ENCODE results near the gene FNIP1. TPM values are rescaled to one million over a fixed set of nuclear protein-coding genes. Genes with fewer than 3 reads are reported as not detected.

The FNIP1 gene
- total and polyA plus RNA-seq, 2 experiments from 2014 or later: 8.2 to 27.9 TPM

- Mint-ChIP-seq H3K4me1 (no peaks in the 10 kb centered on the region), H3K4me3 (no peak overlapping the region), H3K36me3 (ENCODE audit: low read depth) (peaks cover 21% of the 10 kb centered on the region), H3K9me3 (peaks cover under 1% of the 10 kb centered on the region; the same call in 2 of the 3 replicates), H3K27ac (no peak overlapping the region), H3K27me3 (ENCODE audit: insufficient read depth, low read depth, poor library complexity) (no peaks in the 10 kb centered on the region)
- no peaks in the 10 kb centered on the region for H3K4me1 ChIP-seq (ENCODE audit: insufficient read depth)
- no peak overlapping the region for H3K4me3 ChIP-seq
- no peaks in the 10 kb centered on the region for H3K79me2 ChIP-seq (replicated peaks; ENCODE audit: insufficient read depth)
- H4K20me1 ChIP-seq (replicated peaks; ENCODE audit: insufficient read depth): peaks cover 8% of the 10 kb centered on the region; the same call in 1 of the 2 replicates
- no peaks in the 10 kb centered on the region for H3K36me3 ChIP-seq (ENCODE audit: insufficient read depth)
- H3K4me2 ChIP-seq: no peak overlapping the region
- no peak for DNase-seq (ENCODE audit: low spot score)
- no peaks in the 10 kb centered on the region for H3F3A ChIP-seq (replicated peaks; ENCODE audit: low read depth)
- TF ChIP-seq ZNF331 (CRISPR knock-in tag; IDR thresholded peaks at IDR 0.05; ENCODE audit: low read depth) (no peak), ETS1 (IDR thresholded peaks at IDR 0.05) (no peak)
- no peak overlapping the region for H2AFZ ChIP-seq
- H3K27me3 ChIP-seq (ENCODE audit: insufficient read depth): no peaks in the 10 kb centered on the region
- ATAC-seq: no peak
- no peaks in the 10 kb centered on the region for H3K9me2 ChIP-seq (ENCODE audit: insufficient read depth)
- H3K27ac ChIP-seq (ENCODE audit: low read depth): no peak overlapping the region
Measured at GRCh38 chr5:131654309-131654708, 142.5 kb downstream of the FNIP1 start.

- Histone ChIP-seq H3F3A (replicated peaks; ENCODE audit: low read depth) (no peaks in the 10 kb centered on the region), H3K9me2 (ENCODE audit: insufficient read depth) (no peaks in the 10 kb centered on the region), H3K79me2 (replicated peaks; ENCODE audit: insufficient read depth) (no peaks in the 10 kb centered on the region), H3K4me2 (no peak overlapping the region), H3K27ac (ENCODE audit: low read depth) (no peak overlapping the region), H3K4me1 (ENCODE audit: insufficient read depth) (no peaks in the 10 kb centered on the region), H4K20me1 (replicated peaks; ENCODE audit: insufficient read depth) (peaks cover 8% of the 10 kb centered on the region; the same call in 1 of the 2 replicates), H3K36me3 (ENCODE audit: insufficient read depth) (no peaks in the 10 kb centered on the region), H3K27me3 (ENCODE audit: insufficient read depth) (no peaks in the 10 kb centered on the region), H2AFZ (no peak overlapping the region), H3K4me3 (no peak overlapping the region)
- H3K9me3 Mint-ChIP-seq: no peaks in the 10 kb centered on the region
- ATAC-seq (no peak), DNase-seq (ENCODE audit: low spot score) (no peak)
- H3K27ac Mint-ChIP-seq: no peak overlapping the region
- peaks cover 11% of the 10 kb centered on the region; the same call in 1 of the 3 replicates for H3K36me3 Mint-ChIP-seq (ENCODE audit: low read depth)
- no peak overlapping the region for H3K4me3 Mint-ChIP-seq
- no peaks in the 10 kb centered on the region for H3K4me1 Mint-ChIP-seq
- no peaks in the 10 kb centered on the region for H3K27me3 Mint-ChIP-seq (ENCODE audit: insufficient read depth, low read depth, poor library complexity)
- TF ChIP-seq EZH2phosphoT487 (IDR thresholded peaks at IDR 0.05; ENCODE audit: unreplicated experiment): no peak
- TF ChIP-seq REST (IDR thresholded peaks at IDR 0.05; ENCODE audit: unreplicated experiment): no peak
- no peak for TF ChIP-seq CREB1 (CRISPR knock-in tag; IDR thresholded peaks at IDR 0.05; ENCODE audit: low read depth)
- TF ChIP-seq JUNB (IDR thresholded peaks at IDR 0.05; ENCODE audit: unreplicated experiment): no peak
- TF ChIP-seq NANOG (IDR thresholded peaks at IDR 0.05; ENCODE audit: borderline replicate concordance): no peak
- TF ChIP-seq EZH2 (IDR thresholded peaks at IDR 0.05; ENCODE audit: low read depth, unreplicated experiment): no peak
- no peak for TF ChIP-seq ZNF114 (CRISPR knock-in tag; IDR thresholded peaks at IDR 0.05)
- no peak for TF ChIP-seq CTCF (conservative IDR thresholded peaks at IDR 0.05; ENCODE audit: low read depth in 2 of 2)
- TF ChIP-seq POLR2AphosphoS5 (IDR thresholded peaks at IDR 0.05; ENCODE audit: low read depth): no peak
- TF ChIP-seq ZNF331 (CRISPR knock-in tag; IDR thresholded peaks at IDR 0.05; ENCODE audit: low read depth): no peak
- no peak for TF ChIP-seq STAT1 (IDR thresholded peaks at IDR 0.05; ENCODE audit: unreplicated experiment)
Measured at GRCh38 chr5:131649161-131649560, 147.7 kb downstream of the FNIP1 start.

Data from GM23338 (cell line).